Neural progenitor cell (in vitro differentiated cells): Measurements from ENCODE around the gene LRRC28.

Source experiments
- EZH2 ChIP-seq: fragments of 200-600 bp; sonication (generic); IDR thresholded peaks from 2 replicates; pipeline ENCODE4 v1.6.1; 2017; ENCODE audit warnings: antibody characterized with exemption, mild to moderate bottlenecking, moderate library complexity
- EZH2phosphoT487 ChIP-seq: fragments of 200-600 bp; sonication (generic); IDR thresholded peaks from 2 replicates; pipeline ENCODE4 v1.6.1; 2017; ENCODE audit warnings: antibody characterized with exemption
- TF ChIP-seq, protein P1 (sequence below): fragments of 200-600 bp; sonication (generic); IDR thresholded peaks from 2 replicates; pipeline ENCODE4 v1.5.1; 2017; ENCODE audit warnings: antibody characterized with exemption, mild to moderate bottlenecking

DNA sequence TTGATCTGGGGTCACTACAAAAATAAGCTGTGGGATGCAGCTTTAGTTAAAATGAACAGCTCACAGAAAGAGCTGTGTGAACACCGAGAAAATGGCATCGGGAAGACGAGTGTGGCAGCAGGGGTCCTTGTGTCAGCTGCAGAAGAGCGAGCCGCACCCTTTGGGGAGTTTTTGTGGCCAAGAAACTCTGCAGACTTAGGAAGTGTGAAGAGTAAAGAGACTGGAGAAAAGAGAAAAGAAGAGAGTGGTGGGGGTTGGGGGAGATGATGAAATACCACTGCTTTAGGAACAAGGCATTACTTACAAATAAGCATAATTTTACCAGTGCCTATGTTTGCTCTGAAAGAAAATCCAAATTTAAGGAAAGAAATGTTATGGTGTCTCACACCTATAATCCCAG, 147.8 kb downstream of the LRRC28 start:
- TF ChIP-seq, protein P1, sequence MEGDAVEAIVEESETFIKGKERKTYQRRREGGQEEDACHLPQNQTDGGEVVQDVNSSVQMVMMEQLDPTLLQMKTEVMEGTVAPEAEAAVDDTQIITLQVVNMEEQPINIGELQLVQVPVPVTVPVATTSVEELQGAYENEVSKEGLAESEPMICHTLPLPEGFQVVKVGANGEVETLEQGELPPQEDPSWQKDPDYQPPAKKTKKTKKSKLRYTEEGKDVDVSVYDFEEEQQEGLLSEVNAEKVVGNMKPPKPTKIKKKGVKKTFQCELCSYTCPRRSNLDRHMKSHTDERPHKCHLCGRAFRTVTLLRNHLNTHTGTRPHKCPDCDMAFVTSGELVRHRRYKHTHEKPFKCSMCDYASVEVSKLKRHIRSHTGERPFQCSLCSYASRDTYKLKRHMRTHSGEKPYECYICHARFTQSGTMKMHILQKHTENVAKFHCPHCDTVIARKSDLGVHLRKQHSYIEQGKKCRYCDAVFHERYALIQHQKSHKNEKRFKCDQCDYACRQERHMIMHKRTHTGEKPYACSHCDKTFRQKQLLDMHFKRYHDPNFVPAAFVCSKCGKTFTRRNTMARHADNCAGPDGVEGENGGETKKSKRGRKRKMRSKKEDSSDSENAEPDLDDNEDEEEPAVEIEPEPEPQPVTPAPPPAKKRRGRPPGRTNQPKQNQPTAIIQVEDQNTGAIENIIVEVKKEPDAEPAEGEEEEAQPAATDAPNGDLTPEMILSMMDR, result no peak
- TF ChIP-seq EZH2 (no peak), EZH2phosphoT487 (no peak)
